ENCODE measurements around the gene PHTF2.

GRCh38 chr7:77823787-77824186, 25.2 kb downstream of the PHTF2 start:
- TF ChIP-seq CTCF (IDR thresholded peaks at IDR 0.05; ENCODE audit: borderline replicate concordance, extremely low read depth, low read length, poor library complexity, severe bottlenecking) (no peak), EZH2 (IDR thresholded peaks at IDR 0.05; ENCODE audit: borderline replicate concordance, low read depth, low read length, severe bottlenecking) (no peak)

Data from DND-41 (cell line).